Keratinocyte (primary cell): ENCODE measurements around the gene FATE1.

Experiments used
- EZH2 ChIP-seq: IDR thresholded peaks from one replicate; pipeline ENCODE4 v1.6.1; 2012; ENCODE audit warnings: inconsistent platforms, mild to moderate bottlenecking, low read length, moderate library complexity
- TF ChIP-seq, protein P1 (sequence below), 3 experiments: IDR thresholded peaks in 1 of 3; conservative IDR thresholded peaks in 1 of 3; optimal IDR thresholded peaks in 1 of 3; 2 replicates in 2 of 3; 3 replicates in 1 of 3; pipeline versions ENCODE3 to v1.5.1; 2011; ENCODE audit warnings: low read length in 3 of 3, mild to moderate bottlenecking in 3 of 3, moderate library complexity in 2 of 3, control low read depth in 1 of 3, inconsistent platforms in 1 of 3; ENCODE audit not compliant: insufficient read depth in 2 of 3; ENCODE audit errors: extremely low read depth in 1 of 3

- TF ChIP-seq EZH2: no peak
- TF ChIP-seq, protein P1, sequence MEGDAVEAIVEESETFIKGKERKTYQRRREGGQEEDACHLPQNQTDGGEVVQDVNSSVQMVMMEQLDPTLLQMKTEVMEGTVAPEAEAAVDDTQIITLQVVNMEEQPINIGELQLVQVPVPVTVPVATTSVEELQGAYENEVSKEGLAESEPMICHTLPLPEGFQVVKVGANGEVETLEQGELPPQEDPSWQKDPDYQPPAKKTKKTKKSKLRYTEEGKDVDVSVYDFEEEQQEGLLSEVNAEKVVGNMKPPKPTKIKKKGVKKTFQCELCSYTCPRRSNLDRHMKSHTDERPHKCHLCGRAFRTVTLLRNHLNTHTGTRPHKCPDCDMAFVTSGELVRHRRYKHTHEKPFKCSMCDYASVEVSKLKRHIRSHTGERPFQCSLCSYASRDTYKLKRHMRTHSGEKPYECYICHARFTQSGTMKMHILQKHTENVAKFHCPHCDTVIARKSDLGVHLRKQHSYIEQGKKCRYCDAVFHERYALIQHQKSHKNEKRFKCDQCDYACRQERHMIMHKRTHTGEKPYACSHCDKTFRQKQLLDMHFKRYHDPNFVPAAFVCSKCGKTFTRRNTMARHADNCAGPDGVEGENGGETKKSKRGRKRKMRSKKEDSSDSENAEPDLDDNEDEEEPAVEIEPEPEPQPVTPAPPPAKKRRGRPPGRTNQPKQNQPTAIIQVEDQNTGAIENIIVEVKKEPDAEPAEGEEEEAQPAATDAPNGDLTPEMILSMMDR (optimal IDR thresholded peaks at IDR 0.05 in 1 of 3, IDR thresholded peaks at IDR 0.05 in 1 of 3, conservative IDR thresholded peaks at IDR 0.05 in 1 of 3; ENCODE audit: extremely low read depth in 1 of 3, insufficient read depth in 2 of 3, low read length in 3 of 3): no peak
These were observed 5.4 kb upstream of the FATE1 start for GRCh38 chrX:151710457-151710856.
